ENCODE results near the gene AGBL5. TPM values are rescaled to one million over a fixed set of nuclear protein-coding genes. Genes with fewer than 3 reads are reported as not detected.

Gene AGBL5
- total RNA-seq, 2 experiments from 2014 or later = 12.2 to 16.4 TPM

GRCh38 chr2:27016801-27017325 lies 34.6 kb upstream of the AGBL5 start:
- Mint-ChIP-seq H3K27ac (no peak overlapping the region), H3K36me3 (ENCODE audit: low read depth) (no peaks in the 10 kb centered on the region)

DNA sequence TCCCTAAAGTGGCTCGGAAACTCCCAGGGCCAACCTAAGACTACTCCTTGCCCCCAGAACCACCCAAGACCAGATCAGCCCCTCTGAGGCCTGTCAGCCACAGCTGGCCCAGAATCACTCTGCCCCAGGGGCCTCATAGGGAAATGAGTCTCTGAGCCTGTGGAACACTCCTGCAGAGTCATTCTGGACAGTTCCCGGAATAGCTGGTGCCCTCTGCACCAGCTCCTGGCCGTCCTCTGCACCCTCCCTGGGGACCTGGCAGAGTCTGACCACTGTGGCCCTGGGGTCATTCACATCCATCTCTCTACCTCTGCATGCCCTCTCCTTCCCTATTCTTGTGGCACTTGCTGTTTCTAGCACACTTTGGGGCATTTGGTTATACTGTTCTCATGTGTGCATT lies 33.3 kb upstream of the AGBL5 start:
- Mint-ChIP-seq H3K27me3 (no peaks in the 10 kb centered on the region), H3K36me3 (ENCODE audit: low read depth) (no peaks in the 10 kb centered on the region), H3K4me3 (no peak overlapping the region), H3K27ac (no peak overlapping the region), H3K4me1 (ENCODE audit: low read depth) (peaks cover 2% of the 10 kb centered on the region), H3K9me3 (no peaks in the 10 kb centered on the region)
- DNase-seq (no peak), ATAC-seq (no peak)
- CTCF ChIA-PET = interaction anchor here (0.8 to 6.9 kb wide), 10 partner anchors 17 to 172 kb away, joined by 3 to 183 read pairs (median 9); partner anchors contain the start of genes DPYSL5 and MAPRE3
- POLR2A ChIA-PET = interaction anchor here (0.6 kb wide), 1 partner anchor 12 kb away, joined by 3 read pairs; no protein-coding TSS in a partner anchor
- TF ChIP-seq, protein P1, sequence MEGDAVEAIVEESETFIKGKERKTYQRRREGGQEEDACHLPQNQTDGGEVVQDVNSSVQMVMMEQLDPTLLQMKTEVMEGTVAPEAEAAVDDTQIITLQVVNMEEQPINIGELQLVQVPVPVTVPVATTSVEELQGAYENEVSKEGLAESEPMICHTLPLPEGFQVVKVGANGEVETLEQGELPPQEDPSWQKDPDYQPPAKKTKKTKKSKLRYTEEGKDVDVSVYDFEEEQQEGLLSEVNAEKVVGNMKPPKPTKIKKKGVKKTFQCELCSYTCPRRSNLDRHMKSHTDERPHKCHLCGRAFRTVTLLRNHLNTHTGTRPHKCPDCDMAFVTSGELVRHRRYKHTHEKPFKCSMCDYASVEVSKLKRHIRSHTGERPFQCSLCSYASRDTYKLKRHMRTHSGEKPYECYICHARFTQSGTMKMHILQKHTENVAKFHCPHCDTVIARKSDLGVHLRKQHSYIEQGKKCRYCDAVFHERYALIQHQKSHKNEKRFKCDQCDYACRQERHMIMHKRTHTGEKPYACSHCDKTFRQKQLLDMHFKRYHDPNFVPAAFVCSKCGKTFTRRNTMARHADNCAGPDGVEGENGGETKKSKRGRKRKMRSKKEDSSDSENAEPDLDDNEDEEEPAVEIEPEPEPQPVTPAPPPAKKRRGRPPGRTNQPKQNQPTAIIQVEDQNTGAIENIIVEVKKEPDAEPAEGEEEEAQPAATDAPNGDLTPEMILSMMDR (IDR thresholded peaks at IDR 0.05) = no peak
- intact Hi-C loops (cut with micrococcal nuclease) = loop anchor here (5.0 to 10.0 kb wide), 2 partner anchors 36 to 173 kb away; partner anchors contain the start of gene DPYSL5

More at GRCh38 chr2:27016801-27017325, 34.6 kb upstream of the AGBL5 start:
- Mint-ChIP-seq H3K9me3 (no peaks in the 10 kb centered on the region), H3K4me3 (no peak overlapping the region), H3K4me1 (ENCODE audit: low read depth) (peaks cover 2% of the 10 kb centered on the region), H3K27me3 (no peaks in the 10 kb centered on the region)
- TF ChIP-seq, protein P1 (IDR thresholded peaks at IDR 0.05) = peak; percentile 63
- peak; percentile 77 for ATAC-seq
- peak; percentile 75 for DNase-seq
- intact Hi-C loops (cut with micrococcal nuclease) = loop anchor here (2.0 to 10.0 kb wide), 3 partner anchors 35 to 172 kb away; partner anchors contain the start of gene DPYSL5
- ChIA-PET POLR2A (interaction anchor here (1.0 kb wide), 1 partner anchor 55 kb away, joined by 5 read pairs; no protein-coding TSS in a partner anchor), CTCF (interaction anchor here (0.7 to 6.9 kb wide), 36 partner anchors 9 to 574 kb away, joined by 3 to 183 read pairs (median 5); partner anchors contain the start of genes AGBL5, DPYSL5 and MAPRE3)

DNA sequence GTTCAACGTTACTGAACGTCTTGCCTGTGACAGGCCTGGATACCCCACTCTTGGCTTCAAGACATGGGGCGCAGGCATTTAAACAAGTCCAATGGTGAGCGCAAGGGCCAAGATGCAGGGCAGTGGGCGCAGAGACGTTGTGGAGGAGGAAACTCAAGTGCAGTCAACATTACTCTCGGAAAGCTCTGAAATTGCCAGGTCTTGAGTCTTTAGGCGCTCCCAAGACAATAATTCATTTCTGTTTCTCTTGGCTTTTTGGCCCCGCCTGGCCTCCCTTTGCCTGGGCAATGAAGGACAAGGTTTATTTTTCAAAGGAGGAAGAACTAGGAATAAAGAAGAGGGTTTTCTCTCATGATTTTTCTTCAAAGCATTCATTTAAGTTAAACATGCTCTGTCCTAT lies 32.0 kb upstream of the AGBL5 start:
- no peak for ATAC-seq
- peaks cover 2% of the 10 kb centered on the region for H3K4me1 Mint-ChIP-seq (ENCODE audit: low read depth)
- H3K36me3 Mint-ChIP-seq (ENCODE audit: low read depth) = no peaks in the 10 kb centered on the region
- no peak overlapping the region for H3K4me3 Mint-ChIP-seq
- POLR2A ChIA-PET = no interaction called here
- TF ChIP-seq, protein P1 (IDR thresholded peaks at IDR 0.05) = no peak
- H3K27me3 Mint-ChIP-seq = no peaks in the 10 kb centered on the region
- H3K27ac Mint-ChIP-seq = no peak overlapping the region
- intact Hi-C loops (cut with micrococcal nuclease) = loop anchor here (5.0 to 10.0 kb wide), 2 partner anchors 37 to 175 kb away; partner anchors contain the start of gene DPYSL5
- no peaks in the 10 kb centered on the region for H3K9me3 Mint-ChIP-seq
- DNase-seq = no peak
- CTCF ChIA-PET = interaction anchor here (1.2 to 6.9 kb wide), 2 partner anchors 16 to 58 kb away, joined by 3 to 183 read pairs; no protein-coding TSS in a partner anchor

- intact Hi-C loops (cut with micrococcal nuclease) = loop anchor here (5.0 to 10.0 kb wide), 2 partner anchors 38 to 175 kb away; partner anchors contain the start of gene DPYSL5
- Mint-ChIP-seq H3K9me3 (no peaks in the 10 kb centered on the region), H3K36me3 (ENCODE audit: low read depth) (no peaks in the 10 kb centered on the region), H3K27ac (no peak overlapping the region), H3K27me3 (no peaks in the 10 kb centered on the region), H3K4me3 (no peak overlapping the region), H3K4me1 (ENCODE audit: low read depth) (peaks cover 2% of the 10 kb centered on the region)
- TF ChIP-seq, protein P1 (IDR thresholded peaks at IDR 0.05) = no peak
- CTCF ChIA-PET = interaction anchor here (6.9 kb wide), 1 partner anchor 59 kb away, joined by 183 read pairs; no protein-coding TSS in a partner anchor
- DNase-seq = no peak
- POLR2A ChIA-PET = no interaction called here
- no peak for ATAC-seq
Measured at GRCh38 chr2:27019931-27020855, 31.3 kb upstream of the AGBL5 start.
